Ectodermal cell (in vitro differentiated cells): ENCODE data around the gene TMEM132A.

ENCODE experiments used
- H3K27ac ChIP-seq: 2 replicates; pipeline ENCODE4 v1.7.0; 2013; ENCODE audit warnings: mild to moderate bottlenecking, low read depth, low read length; ENCODE audit not compliant: insufficient read depth, poor library complexity, severe bottlenecking
- H3K27me3 ChIP-seq: 2 replicates; pipeline ENCODE4 v1.7.0; 2013; ENCODE audit warnings: mild to moderate bottlenecking, low read length; ENCODE audit not compliant: insufficient read depth, control insufficient read depth, poor library complexity, severe bottlenecking
- H3K36me3 ChIP-seq: one replicate; pipeline ENCODE4 v1.7.0; 2013; ENCODE audit warnings: low read length; ENCODE audit not compliant: control insufficient read depth, insufficient read depth
- H3K4me1 ChIP-seq: one replicate; pipeline ENCODE4 v1.7.0; 2013; ENCODE audit warnings: low read length; ENCODE audit not compliant: control insufficient read depth, insufficient read depth
- H3K4me3 ChIP-seq: 2 replicates; pipeline ENCODE4 v1.7.0; 2013; ENCODE audit warnings: low read depth, low read length, control low read depth; ENCODE audit not compliant: insufficient read depth
- H3K9me3 ChIP-seq: 2 replicates; pipeline ENCODE4 v1.7.0; 2013; ENCODE audit warnings: mild to moderate bottlenecking, low read length, moderate library complexity; ENCODE audit not compliant: control insufficient read depth
- WGBS, 2 experiments: methylation state at CpG; one replicate each; pipeline ENCODE4 v1.1.7; 2013; ENCODE audit warnings: missing lambda C conversion rate in 2 of 2; 5-methylcytosine and 5-hydroxymethylcytosine counted together

The TMEM132A gene

DNA sequence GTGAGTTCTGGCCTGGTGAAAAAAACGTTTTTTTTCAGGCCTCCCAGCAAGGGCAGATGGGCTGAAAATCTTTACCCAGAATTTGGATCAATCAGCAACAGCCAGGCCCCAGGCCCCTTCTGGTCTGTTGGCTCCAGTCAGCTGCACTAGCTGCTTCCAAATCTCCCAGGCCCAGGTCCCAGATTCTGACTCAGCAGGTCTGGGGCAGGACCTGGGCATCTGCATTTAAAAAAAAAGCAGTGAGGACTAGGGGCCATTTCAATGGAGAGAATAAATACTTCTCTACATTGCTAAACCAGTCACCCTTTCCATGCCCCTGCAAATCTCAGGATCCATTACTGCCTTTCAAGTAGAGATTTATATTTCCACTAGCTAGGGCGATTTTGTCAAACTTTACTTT is 23.4 kb downstream of the TMEM132A start:
- Histone ChIP-seq H3K4me1 (peaks cover 20% of the 10 kb centered on the region), H3K27ac (peak overlapping the region; percentile 78), H3K36me3 (no peaks in the 10 kb centered on the region), H3K4me3 (no peak overlapping the region), H3K9me3 (no peaks in the 10 kb centered on the region), H3K27me3 (peaks cover 29% of the 10 kb centered on the region)
- 11 to 38% methylated on average over 1 to 2 of the region's 2 CpGs for WGBS, 2 experiments

DNA sequence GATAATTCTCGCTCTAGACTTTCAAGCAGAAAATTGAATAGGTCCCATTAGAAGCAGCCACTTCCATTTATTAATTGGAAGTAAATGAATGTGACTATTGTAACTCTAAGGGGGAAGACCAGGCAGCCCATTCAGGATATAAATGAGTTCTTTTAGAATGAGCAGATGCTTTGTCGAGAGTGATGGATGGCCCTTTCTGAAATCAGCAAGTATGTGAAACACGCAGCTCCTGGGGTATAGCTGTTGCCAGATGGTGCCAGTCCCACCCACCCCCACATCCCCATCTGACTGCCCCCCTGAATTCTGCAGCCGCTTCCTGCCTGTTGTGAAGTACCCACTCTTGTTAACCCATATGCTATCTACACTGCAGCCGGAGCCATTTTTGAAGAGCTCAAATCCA is 24.0 kb downstream of the TMEM132A start:
- Histone ChIP-seq H3K4me1 (peaks cover 20% of the 10 kb centered on the region), H3K4me3 (no peak overlapping the region), H3K9me3 (no peaks in the 10 kb centered on the region), H3K27ac (peak overlapping the region; percentile 78), H3K27me3 (peaks cover 34% of the 10 kb centered on the region), H3K36me3 (no peaks in the 10 kb centered on the region)
- 56 to 70% methylated on average over 5 of the region's 5 CpGs for WGBS, 2 experiments

DNA sequence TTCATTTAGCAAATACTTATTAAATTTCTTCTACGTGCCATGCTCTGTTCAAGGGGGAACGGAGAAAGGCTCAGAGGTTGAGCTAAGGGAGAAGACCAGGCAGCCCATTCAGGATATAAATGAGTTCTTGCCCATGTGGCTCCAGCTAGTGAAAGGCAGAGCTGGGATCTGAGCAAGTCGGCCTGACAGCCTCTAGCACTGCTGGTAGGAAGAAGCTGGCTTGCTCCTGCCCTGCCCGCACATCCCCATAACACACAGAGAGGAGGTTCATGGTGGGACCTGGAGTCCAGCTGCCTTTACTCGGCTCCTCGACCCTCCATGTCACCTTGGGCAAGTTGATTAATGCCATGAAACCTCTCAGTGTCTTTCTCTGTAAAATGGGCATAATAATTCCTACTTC is 25.8 kb downstream of the TMEM132A start:
- Histone ChIP-seq H3K9me3 (no peaks in the 10 kb centered on the region), H3K4me1 (peaks cover 20% of the 10 kb centered on the region), H3K36me3 (no peaks in the 10 kb centered on the region), H3K27me3 (peaks cover 34% of the 10 kb centered on the region), H3K4me3 (no peak overlapping the region), H3K27ac (no peak overlapping the region)
- whole genome bisulfite sequencing, 2 experiments, result 77 to 82% methylated on average over 6 of the region's 6 CpGs

DNA sequence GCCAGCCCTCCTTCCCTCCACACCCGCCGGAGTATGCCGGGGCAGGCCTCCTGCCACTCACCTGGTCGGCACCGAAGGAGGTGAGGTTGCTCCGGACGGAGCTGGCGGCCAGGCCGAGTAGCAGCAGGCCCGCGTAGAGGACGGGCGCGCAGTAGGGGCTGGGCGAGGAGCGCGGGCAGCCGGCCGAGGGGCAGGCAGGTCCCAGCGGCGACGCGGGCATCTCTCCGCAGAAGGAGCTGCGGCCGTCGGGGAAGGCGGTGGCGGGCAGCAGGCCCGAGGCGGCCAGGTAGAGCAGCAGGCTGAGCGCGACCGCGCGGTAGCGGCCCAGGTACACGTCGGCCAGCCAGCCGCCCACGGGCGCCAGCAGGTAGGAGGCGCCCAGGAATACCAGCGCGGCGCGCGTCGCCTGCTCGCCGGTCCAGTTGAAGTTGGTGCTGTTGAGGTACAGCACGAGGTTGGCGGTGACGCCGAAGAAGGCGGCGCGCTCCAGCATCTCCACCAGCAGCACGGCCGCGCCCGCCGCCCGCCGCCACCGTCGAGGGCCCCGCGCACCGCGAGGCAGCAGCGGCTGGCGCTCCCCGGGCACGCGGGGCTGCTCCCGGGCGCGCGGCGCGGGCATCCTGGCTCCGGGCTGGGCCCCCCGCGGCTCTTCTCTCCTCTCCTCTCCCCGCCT is 26.8 kb downstream of the TMEM132A start:
- Histone ChIP-seq H3K4me1 (peaks cover 20% of the 10 kb centered on the region), H3K27me3 (peaks cover 34% of the 10 kb centered on the region), H3K36me3 (no peaks in the 10 kb centered on the region), H3K4me3 (peak overlapping the region; percentile 31), H3K9me3 (no peaks in the 10 kb centered on the region), H3K27ac (no peak overlapping the region)
- 4 to 5% methylated on average over 86 of the region's 86 CpGs for WGBS, 2 experiments

DNA sequence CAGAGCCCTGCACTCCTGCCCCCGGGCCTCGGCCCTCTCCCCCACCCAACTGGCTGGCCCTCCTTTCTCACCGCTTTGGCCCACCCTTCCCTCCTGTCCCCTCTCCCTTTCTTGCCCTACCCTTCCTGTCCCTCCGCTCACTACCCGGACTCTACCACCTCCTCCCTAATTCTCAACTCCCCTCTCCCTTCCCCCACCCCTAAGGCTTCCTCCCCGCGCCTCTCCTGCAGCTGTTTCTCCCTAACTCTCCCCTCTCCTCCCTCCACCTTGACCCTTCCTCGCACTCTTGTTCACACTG is 27.3 kb downstream of the TMEM132A start:
- Histone ChIP-seq H3K4me1 (peaks cover 20% of the 10 kb centered on the region), H3K27ac (no peak overlapping the region), H3K36me3 (no peaks in the 10 kb centered on the region), H3K27me3 (peaks cover 34% of the 10 kb centered on the region), H3K9me3 (no peaks in the 10 kb centered on the region), H3K4me3 (peak overlapping the region; percentile 31)
- WGBS, 2 experiments, result 2% methylated on average over 8 of the region's 8 CpGs

DNA sequence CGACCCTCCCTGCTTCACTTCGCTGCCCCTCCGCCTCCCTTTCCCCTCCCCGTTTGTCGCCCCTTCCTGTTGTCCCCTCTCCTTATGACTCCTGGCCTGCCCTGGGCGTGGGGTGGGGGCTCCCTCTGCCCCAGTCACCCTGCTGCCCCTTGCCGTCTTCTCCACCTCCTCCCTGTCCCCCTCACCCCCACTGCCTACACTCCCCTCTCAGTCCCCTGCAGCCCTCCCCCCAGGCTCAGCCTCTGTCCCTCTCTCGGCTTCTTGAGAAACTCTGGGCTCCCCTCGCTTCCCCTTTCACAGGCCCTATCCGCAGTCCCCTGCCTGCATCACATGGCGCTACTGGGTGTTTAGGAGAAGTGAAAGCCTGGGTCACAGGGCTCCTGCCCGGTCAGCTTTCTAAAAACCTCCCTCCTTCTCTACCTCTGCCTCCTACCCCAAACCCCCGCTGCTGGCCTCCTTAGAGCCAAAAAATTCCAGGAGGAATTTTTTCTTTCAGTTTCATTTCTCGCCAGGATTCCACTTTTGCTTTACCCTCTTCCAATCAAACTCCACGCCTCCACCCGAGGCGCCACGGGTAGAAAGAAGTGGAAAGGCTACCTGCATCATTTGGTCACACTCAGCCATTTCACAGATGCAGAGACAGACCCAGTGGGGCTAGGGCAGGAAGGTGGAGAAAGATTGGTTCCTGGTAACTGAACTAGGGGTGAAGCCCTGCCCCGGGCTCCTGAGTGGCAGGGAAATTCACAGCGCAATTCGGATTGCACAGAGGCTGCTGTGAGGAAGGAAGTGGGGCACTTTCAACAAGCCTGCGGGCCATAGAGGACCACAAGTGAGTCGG is 27.9 kb downstream of the TMEM132A start, which contains the start of gene SLC15A3:
SLC15A3 (minus strand) TSS at position 273 of the 838 bp plus-strand sequence. CDS start 625 bp downstream, outside the sequence.
- WGBS, 2 experiments, result 20 to 23% methylated on average over 23 of the region's 23 CpGs
- peaks cover 34% of the 10 kb centered on the region for H3K27me3 ChIP-seq
- peak within 1 kb of the TSS; percentile 31 for H3K4me3 ChIP-seq

DNA sequence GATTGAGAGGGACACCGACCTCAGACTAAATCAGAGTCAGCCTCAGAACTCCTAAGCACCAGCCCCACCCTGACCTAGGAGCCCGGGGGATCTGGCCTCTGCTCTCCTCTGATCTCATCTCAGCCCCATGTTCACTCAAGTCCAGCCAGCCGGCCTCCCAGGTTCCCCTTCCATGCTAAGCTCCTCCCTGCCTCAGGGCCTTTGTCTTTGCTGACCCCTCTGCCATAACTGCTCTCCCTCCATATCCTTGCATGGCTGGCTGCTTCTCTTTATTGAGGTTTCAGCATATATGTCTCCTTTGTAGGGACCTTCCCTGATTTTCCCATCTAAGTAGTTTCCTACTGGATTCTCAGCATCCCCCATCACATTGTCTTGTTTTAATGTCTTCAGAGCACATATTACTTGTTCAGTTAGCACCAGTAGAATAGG is 28.5 kb downstream of the TMEM132A start:
- Histone ChIP-seq H3K9me3 (no peaks in the 10 kb centered on the region), H3K36me3 (no peaks in the 10 kb centered on the region), H3K27me3 (peaks cover 34% of the 10 kb centered on the region), H3K4me1 (peaks cover 15% of the 10 kb centered on the region), H3K4me3 (no peak overlapping the region), H3K27ac (no peak overlapping the region)
- WGBS, 2 experiments, result 54 to 58% methylated on average over 3 of the region's 3 CpGs

More for the DNA sequence above, 27.9 kb downstream of the TMEM132A start, which contains the start of gene SLC15A3:
- H3K27ac ChIP-seq, result no peak within 1 kb of the TSS
- peaks cover 20% of the 10 kb centered on the region for H3K4me1 ChIP-seq
- H3K9me3 ChIP-seq, result no peaks in the 10 kb centered on the region
- H3K36me3 ChIP-seq, result no peaks in the 10 kb centered on the region

DNA sequence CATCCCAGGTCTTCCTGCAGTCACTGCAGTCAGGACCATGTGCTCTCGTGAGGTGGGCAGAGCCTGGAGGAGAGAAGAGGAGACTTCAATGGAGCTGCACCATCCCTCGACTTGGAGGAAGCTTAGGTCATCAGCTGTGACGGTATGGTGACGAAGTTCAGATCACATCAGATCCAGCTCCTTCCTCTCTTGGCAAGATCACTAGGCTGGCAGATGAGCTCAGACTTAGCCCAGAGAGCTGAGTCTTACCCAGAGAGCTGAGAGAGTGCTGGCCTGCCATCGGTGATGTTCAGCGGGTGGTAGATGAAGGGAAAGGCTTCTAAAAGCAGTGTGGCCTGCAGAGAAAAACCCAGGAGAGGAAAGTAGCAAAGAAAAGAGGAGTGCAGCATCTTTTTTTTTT is 29.5 kb downstream of the TMEM132A start:
- H3K27me3 ChIP-seq, result peaks cover 34% of the 10 kb centered on the region
- peaks cover 13% of the 10 kb centered on the region for H3K4me1 ChIP-seq
- no peaks in the 10 kb centered on the region for H3K9me3 ChIP-seq
- WGBS, 2 experiments, result 84 to 93% methylated on average over 6 of the region's 6 CpGs
- H3K4me3 ChIP-seq, result no peak overlapping the region
- no peaks in the 10 kb centered on the region for H3K36me3 ChIP-seq
- no peak overlapping the region for H3K27ac ChIP-seq

DNA sequence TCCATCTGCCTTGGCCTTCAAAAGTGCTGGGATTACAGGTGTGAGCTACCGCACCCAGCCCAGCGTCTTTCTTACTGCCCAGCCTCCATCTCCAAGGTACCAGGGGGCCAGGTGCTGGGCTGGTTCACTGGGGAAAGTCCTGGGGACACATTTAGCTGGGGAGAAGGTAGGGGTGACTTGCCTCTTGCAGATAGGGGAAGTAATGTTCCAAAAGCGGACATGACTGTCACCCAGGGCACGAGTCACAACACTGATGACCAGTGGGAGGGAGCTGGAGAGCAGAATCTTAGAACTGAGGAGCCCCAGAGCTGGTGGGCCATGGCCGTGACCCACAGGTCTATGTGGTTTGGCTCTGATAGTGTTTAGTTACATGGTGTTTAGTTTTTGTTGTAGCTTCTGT is 30.2 kb downstream of the TMEM132A start:
- peaks cover 13% of the 10 kb centered on the region for H3K4me1 ChIP-seq
- no peaks in the 10 kb centered on the region for H3K9me3 ChIP-seq
- no peaks in the 10 kb centered on the region for H3K36me3 ChIP-seq
- no peak overlapping the region for H3K4me3 ChIP-seq
- H3K27ac ChIP-seq, result no peak overlapping the region
- peaks cover 34% of the 10 kb centered on the region for H3K27me3 ChIP-seq
- WGBS, 2 experiments, result 88 to 91% methylated on average over 5 of the region's 5 CpGs

DNA sequence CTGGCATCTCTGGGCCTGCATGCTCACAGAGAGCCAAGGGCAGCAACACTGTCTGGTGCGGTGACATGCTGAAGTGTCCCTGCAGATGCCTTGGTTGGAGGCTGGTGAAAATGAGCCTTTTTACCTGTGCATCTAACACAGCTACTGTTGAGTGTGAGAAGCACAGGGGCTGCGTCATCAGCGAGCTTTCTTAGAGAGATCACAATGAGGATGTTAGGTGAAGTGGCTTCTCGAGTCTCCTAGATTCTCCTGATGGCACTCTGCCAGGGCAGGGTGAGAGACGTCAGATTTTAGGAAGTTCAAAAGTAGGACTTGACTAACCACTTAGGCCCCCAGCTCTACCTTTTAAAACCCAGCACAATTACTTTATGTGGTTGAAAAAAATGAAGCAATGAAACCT is 31.3 kb downstream of the TMEM132A start:
- Histone ChIP-seq H3K4me3 (no peak overlapping the region), H3K27me3 (peaks cover 26% of the 10 kb centered on the region), H3K36me3 (no peaks in the 10 kb centered on the region), H3K4me1 (peaks cover 13% of the 10 kb centered on the region), H3K27ac (no peak overlapping the region), H3K9me3 (no peaks in the 10 kb centered on the region)
- WGBS, 2 experiments, result 72 to 77% methylated on average over 5 of the region's 5 CpGs
